Endothelial cell of umbilical vein (primary cell): ENCODE data around the gene BCR. TPM values are rescaled to one million over a fixed set of nuclear protein-coding genes. Genes with fewer than 3 reads are reported as not detected.

Experiments
- BruUV-seq: library from RNA; stranded (reverse); fragments of 400-500 nt; replicated peaks from 2 replicates; lab custom pipeline; 2021; lab: Mats Ljungman, UMichigan
- CTCF ChIA-PET: fragments of 300-600, 350-600 bp; sonication (Branson Sonifier 250); formaldehyde crosslinking; loops from one replicate; lab custom pipeline; 2021; ENCODE audit warnings: antibody characterized with exemption, inconsistent platforms; lab: Charles Lee
- POLR2A ChIA-PET: fragments of 300-600, 350-600 bp; sonication (Branson Sonifier 250); formaldehyde crosslinking; loops from one replicate; lab custom pipeline; 2021; ENCODE audit warnings: antibody characterized with exemption, inconsistent platforms; lab: Charles Lee
- DNase-seq: peaks from one replicate; pipeline ENCODE4 v3.0.0-alpha.2; 2011; ENCODE audit warnings: low read depth, low spot score
- FAIRE-seq: peaks from 2 replicates; lab custom pipeline; 2011; peaks lifted over from hg19 to GRCh38; lab: Jason Lieb, UNC
- H2AFZ ChIP-seq: 2 replicates; pipeline ENCODE4 v1.6.0; 2012; ENCODE audit warnings: low read depth, low read length, control low read depth, inconsistent platforms
- H3K27ac ChIP-seq: 2 replicates; pipeline ENCODE4 v1.5.1; 2011; ENCODE audit warnings: low read depth, mild to moderate bottlenecking, control low read depth, low read length, moderate library complexity; ENCODE audit not compliant: insufficient read depth
- H3K27me3 ChIP-seq, 2 experiments: 2 replicates each; pipeline versions ENCODE4 v1.6.0 to v1.6.1; 2011; ENCODE audit warnings: low read length in 2 of 2, mixed read lengths in 1 of 2; ENCODE audit not compliant: control insufficient read depth in 2 of 2, insufficient read depth in 2 of 2
- H3K36me3 ChIP-seq, 2 experiments: 2 replicates in 1 of 2; 3 replicates in 1 of 2; pipeline ENCODE4 v1.5.1; 2011; ENCODE audit warnings: low read length in 2 of 2, mild to moderate bottlenecking in 1 of 2, moderate library complexity in 1 of 2; ENCODE audit not compliant: control insufficient read depth in 2 of 2, insufficient read depth in 2 of 2; ENCODE audit errors: extremely low read depth in 1 of 2
- H3K4me1 ChIP-seq: 3 replicates; pipeline ENCODE4 v1.5.1; 2011; ENCODE audit warnings: mild to moderate bottlenecking, low read length; ENCODE audit not compliant: control insufficient read depth, insufficient read depth; ENCODE audit errors: extremely low read depth
- H3K4me2 ChIP-seq: 2 replicates; pipeline ENCODE4 v1.6.1; 2011; ENCODE audit warnings: low read length, control low read depth, mixed read lengths; ENCODE audit not compliant: insufficient read depth
- H3K4me3 ChIP-seq, 3 experiments: fragments of 200-600 bp in 1 of 3; sonication (generic), shearing (Covaris generic) in 1 of 3; replicated peaks in 1 of 3; 2 replicates each; pipeline ENCODE4 v1.5.1; 2011 to 2016; ENCODE audit warnings: control low read depth in 3 of 3, low read length in 3 of 3, mild to moderate bottlenecking in 2 of 3, inconsistent platforms in 1 of 3, low read depth in 1 of 3, moderate library complexity in 1 of 3; ENCODE audit not compliant: insufficient read depth in 1 of 3
- H3K79me2 ChIP-seq: 2 replicates; pipeline ENCODE4 v1.6.0; 2012; ENCODE audit warnings: low read length, inconsistent platforms; ENCODE audit not compliant: control insufficient read depth, insufficient read depth
- H3K9ac ChIP-seq: replicated peaks from 2 replicates; pipeline ENCODE3; 2011; ENCODE audit warnings: low read length, control low read depth; ENCODE audit not compliant: insufficient read depth; ENCODE audit errors: extremely low read depth
- H3K9me1 ChIP-seq: replicated peaks from 3 replicates; pipeline ENCODE4 v1.6.0; 2011; ENCODE audit warnings: mild to moderate bottlenecking, low read length; ENCODE audit not compliant: control insufficient read depth, insufficient read depth; ENCODE audit errors: extremely low read depth
- H3K9me3 ChIP-seq: replicated peaks from 2 replicates; pipeline ENCODE4 v1.5.1; 2012; ENCODE audit warnings: low read length, inconsistent platforms; ENCODE audit not compliant: control insufficient read depth, insufficient read depth
- H4K20me1 ChIP-seq: replicated peaks from 2 replicates; pipeline ENCODE3; 2011; ENCODE audit warnings: mild to moderate bottlenecking, low read length; ENCODE audit not compliant: control insufficient read depth, insufficient read depth; ENCODE audit errors: extremely low read depth
- EZH2 ChIP-seq: IDR thresholded peaks from 2 replicates; pipeline ENCODE4 v1.6.1; 2012; ENCODE audit warnings: borderline replicate concordance, low read depth, mild to moderate bottlenecking, moderate library complexity, low read length, inconsistent platforms; ENCODE audit not compliant: severe bottlenecking
- FOS ChIP-seq: IDR thresholded peaks from 2 replicates; pipeline ENCODE4 v1.6.1; 2011; ENCODE audit warnings: mild to moderate bottlenecking, low read length, moderate library complexity, borderline replicate concordance; ENCODE audit not compliant: insufficient read depth
- GATA2 ChIP-seq: IDR thresholded peaks from 2 replicates; pipeline ENCODE4 v1.7.0; 2011; ENCODE audit warnings: low read depth, mild to moderate bottlenecking, moderate library complexity, mixed read lengths, low read length; ENCODE audit not compliant: insufficient read length, insufficient read depth
- JUN ChIP-seq: IDR thresholded peaks from 2 replicates; pipeline ENCODE4 v1.6.1; 2011; ENCODE audit warnings: borderline replicate concordance, low read depth; ENCODE audit not compliant: insufficient read length, insufficient read depth
- MAX ChIP-seq: IDR thresholded peaks from 2 replicates; pipeline ENCODE4 v1.6.1; 2011; ENCODE audit not compliant: insufficient read depth, insufficient read length
- MYC ChIP-seq: IDR thresholded peaks from one replicate; pipeline ENCODE4 v1.6.1; 2011; ENCODE audit warnings: mild to moderate bottlenecking, low read depth, low read length
- POLR2A ChIP-seq: IDR thresholded peaks from 2 replicates; pipeline ENCODE4 v1.6.1; 2012; ENCODE audit warnings: low read depth, mild to moderate bottlenecking, control low read depth, low read length
- POLR2AphosphoS5 ChIP-seq: IDR thresholded peaks from 2 replicates; pipeline ENCODE4 v1.6.1; 2012; ENCODE audit warnings: low read depth, mild to moderate bottlenecking, control low read depth, low read length, moderate library complexity; ENCODE audit not compliant: insufficient read depth
- dilution Hi-C: fragments of 300-500 bp; cut with MboI; formaldehyde crosslinking; loops from one replicate; pipeline ENCODE4 v1.15.0; 2019; ENCODE audit warnings: low sequenced_read_pairs; ENCODE audit not compliant: extremely low pct_ligation_motif_present
- intact Hi-C: fragments of 100-400 bp; cut with micrococcal nuclease; formaldehyde crosslinking; loops from one replicate; pipeline ENCODE4 v1.10.0; 2022
- polyA plus RNA-seq, 4 experiments: library from polyadenylated mRNA; depleted of rRNA in 3 of 4; stranded (reverse) in 3 of 4; unstranded in 1 of 4; fragments of >200 nt; gene quantifications; 2 replicates each; pipeline versions ENCODE4 v1.2.1 to v1.2.3, GENCODE V29; 2011 to 2012; ENCODE audit warnings: missing spikeins in 1 of 4
- total RNA-seq: library from RNA; stranded (reverse); gene quantifications from 2 replicates; pipeline ENCODE4 v1.2.3, GENCODE V29; 2021
- TF ChIP-seq, protein P1 (sequence below), 2 donors: IDR thresholded peaks; 1 replicate in 1 of 2; 2 replicates in 1 of 2; pipeline ENCODE4 v1.5.1; 2011; ENCODE audit warnings: low read length in 2 of 2, mild to moderate bottlenecking in 2 of 2, moderate library complexity in 2 of 2, control low read depth in 1 of 2, inconsistent platforms in 1 of 2, low read depth in 1 of 2; ENCODE audit not compliant: insufficient read depth in 1 of 2; ENCODE audit errors: extremely low read depth in 1 of 2

BCR gene
- total and polyA plus RNA-seq, 2 donors (not counting 3 experiments of a cell fraction or from before 2014, with no cell fraction given), result 129 to 141 TPM

GRCh38 chr22:23361676-23362075 lies 181.4 kb downstream of the BCR start:
- TF ChIP-seq GATA2, result no peak
- no peak for TF ChIP-seq FOS
- TF ChIP-seq, protein P1, sequence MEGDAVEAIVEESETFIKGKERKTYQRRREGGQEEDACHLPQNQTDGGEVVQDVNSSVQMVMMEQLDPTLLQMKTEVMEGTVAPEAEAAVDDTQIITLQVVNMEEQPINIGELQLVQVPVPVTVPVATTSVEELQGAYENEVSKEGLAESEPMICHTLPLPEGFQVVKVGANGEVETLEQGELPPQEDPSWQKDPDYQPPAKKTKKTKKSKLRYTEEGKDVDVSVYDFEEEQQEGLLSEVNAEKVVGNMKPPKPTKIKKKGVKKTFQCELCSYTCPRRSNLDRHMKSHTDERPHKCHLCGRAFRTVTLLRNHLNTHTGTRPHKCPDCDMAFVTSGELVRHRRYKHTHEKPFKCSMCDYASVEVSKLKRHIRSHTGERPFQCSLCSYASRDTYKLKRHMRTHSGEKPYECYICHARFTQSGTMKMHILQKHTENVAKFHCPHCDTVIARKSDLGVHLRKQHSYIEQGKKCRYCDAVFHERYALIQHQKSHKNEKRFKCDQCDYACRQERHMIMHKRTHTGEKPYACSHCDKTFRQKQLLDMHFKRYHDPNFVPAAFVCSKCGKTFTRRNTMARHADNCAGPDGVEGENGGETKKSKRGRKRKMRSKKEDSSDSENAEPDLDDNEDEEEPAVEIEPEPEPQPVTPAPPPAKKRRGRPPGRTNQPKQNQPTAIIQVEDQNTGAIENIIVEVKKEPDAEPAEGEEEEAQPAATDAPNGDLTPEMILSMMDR (IDR thresholded peaks at IDR 0.05; ENCODE audit: extremely low read depth in 1 of 2, insufficient read depth in 1 of 2, low read depth in 1 of 2, low read length in 2 of 2), result no peak
- no peak for TF ChIP-seq POLR2A
- no peak for TF ChIP-seq POLR2AphosphoS5
- no TSS peak for BruUV-seq
- Histone ChIP-seq H3K27me3 (peaks cover 15 to 23% of the 10 kb centered on the region in 2 experiments), H3K9me1 (no peaks in the 10 kb centered on the region), H3K4me2 (no peak overlapping the region), H3K36me3 (no peaks in the 10 kb centered on the region), H3K4me1 (no peaks in the 10 kb centered on the region), H3K9ac (no peak overlapping the region), H3K9me3 (no peaks in the 10 kb centered on the region), H3K4me3 (no peak overlapping the region), H3K79me2 (no peaks in the 10 kb centered on the region), H3K27ac (no peak overlapping the region), H2AFZ (no peak overlapping the region), H4K20me1 (no peaks in the 10 kb centered on the region)
- intact Hi-C loops, result no loop called here
- dilution Hi-C loops, result no loop called here
- no peak for DNase-seq
- POLR2A ChIA-PET, result no interaction called here
- no peak for FAIRE-seq
- CTCF ChIA-PET, result no interaction called here

GRCh38 chr22:23363683-23364082 lies 183.4 kb downstream of the BCR start:
- no peaks in the 10 kb centered on the region for H4K20me1 ChIP-seq
- no peaks in the 10 kb centered on the region for H3K79me2 ChIP-seq
- H3K4me3 ChIP-seq, result no peak overlapping the region
- no peak overlapping the region for H3K9ac ChIP-seq
- POLR2A ChIA-PET, result no interaction called here
- peaks cover 17 to 26% of the 10 kb centered on the region in 2 experiments for H3K27me3 ChIP-seq
- FAIRE-seq (no peak), DNase-seq (no peak)
- dilution Hi-C loops, result no loop called here
- BruUV-seq, result no TSS peak
- no peak for TF ChIP-seq MAX
- TF ChIP-seq EZH2, result no peak
- TF ChIP-seq, protein P1 (IDR thresholded peaks at IDR 0.05; ENCODE audit: extremely low read depth in 1 of 2, insufficient read depth in 1 of 2, low read depth in 1 of 2, low read length in 2 of 2), result no peak
- no peak for TF ChIP-seq POLR2A
- no peak for TF ChIP-seq FOS
- no peak for TF ChIP-seq MYC
- no peak for TF ChIP-seq GATA2
- TF ChIP-seq POLR2AphosphoS5, result no peak
- no peak for TF ChIP-seq JUN
- H3K9me1 ChIP-seq, result no peaks in the 10 kb centered on the region
- H3K36me3 ChIP-seq, result no peaks in the 10 kb centered on the region
- H3K4me1 ChIP-seq, result no peaks in the 10 kb centered on the region
- no peak overlapping the region for H3K4me2 ChIP-seq
- no peak overlapping the region for H3K27ac ChIP-seq
- intact Hi-C loops, result no loop called here
- CTCF ChIA-PET, result no interaction called here
- H2AFZ ChIP-seq, result no peak overlapping the region
- no peaks in the 10 kb centered on the region for H3K9me3 ChIP-seq
